HepG2 (cell line): ENCODE measurements around the gene RSPRY1.

Source experiments
- CTCF ChIP-seq: sonication (generic); formaldehyde crosslinking; IDR thresholded peaks from 2 replicates; pipeline ENCODE4 v1.5.0; 2020; ENCODE audit warnings: mild to moderate bottlenecking, missing genetic modification reagents, moderate library complexity
- EZH2 ChIP-seq: conservative IDR thresholded peaks from 2 replicates; pipeline ENCODE4 v1.6.1; 2012; ENCODE audit warnings: mild to moderate bottlenecking, low read depth, low read length, moderate library complexity
- POLR2A ChIP-seq, 2 experiments: IDR thresholded peaks; 2 replicates each; pipeline ENCODE4 v1.6.1; 2011; ENCODE audit warnings: low read depth in 2 of 2, low read length in 2 of 2, mild to moderate bottlenecking in 1 of 2, moderate library complexity in 1 of 2; ENCODE audit not compliant: insufficient read depth in 1 of 2
- POLR2AphosphoS5 ChIP-seq: IDR thresholded peaks from 2 replicates; pipeline ENCODE4 v1.6.1; 2012; ENCODE audit warnings: low read depth, low read length
- ZNF138 ChIP-seq: sonication (generic); formaldehyde crosslinking; IDR thresholded peaks from 2 replicates; pipeline ENCODE4 v1.5.0; 2020; ENCODE audit warnings: mild to moderate bottlenecking, low read depth, missing genetic modification reagents
- ZNF350 ChIP-seq: sonication (generic); formaldehyde crosslinking; IDR thresholded peaks from 2 replicates; pipeline ENCODE4 v1.4.0; 2020; ENCODE audit warnings: mild to moderate bottlenecking, low read depth, missing genetic modification reagents, borderline replicate concordance

- TF ChIP-seq ZNF138 (CRISPR knock-in tag) (no peak), EZH2 (no peak), POLR2A (IDR thresholded peaks at IDR 0.05; ENCODE audit: insufficient read depth in 1 of 2, low read depth in 2 of 2, low read length in 2 of 2) (no peak), ZNF350 (CRISPR knock-in tag) (no peak), CTCF (CRISPR knock-in tag) (no peak), POLR2AphosphoS5 (no peak)
Observed at GRCh38 chr16:57223057-57223456, 36.9 kb downstream of the RSPRY1 start.
